HG02678 (cell line): ENCODE results near the gene FAM110A.
"Not testable (repeated sequence)": the region's sequence is repeated elsewhere in the genome, so short reads cannot be mapped to it uniquely, and the experiment has no call there.

Experiments
- ATAC-seq: cut with Tn5 transposase; IDR thresholded peaks from one replicate; pipeline ENCODE4 v1.9.1; 2021; ENCODE audit warnings: mild to moderate bottlenecking, moderate library complexity; ENCODE audit not compliant: unreplicated experiment

Gene FAM110A

GRCh38 chr20:841568-842546, 8.3 kb downstream of the FAM110A start:
- no peak for ATAC-seq

DNA sequence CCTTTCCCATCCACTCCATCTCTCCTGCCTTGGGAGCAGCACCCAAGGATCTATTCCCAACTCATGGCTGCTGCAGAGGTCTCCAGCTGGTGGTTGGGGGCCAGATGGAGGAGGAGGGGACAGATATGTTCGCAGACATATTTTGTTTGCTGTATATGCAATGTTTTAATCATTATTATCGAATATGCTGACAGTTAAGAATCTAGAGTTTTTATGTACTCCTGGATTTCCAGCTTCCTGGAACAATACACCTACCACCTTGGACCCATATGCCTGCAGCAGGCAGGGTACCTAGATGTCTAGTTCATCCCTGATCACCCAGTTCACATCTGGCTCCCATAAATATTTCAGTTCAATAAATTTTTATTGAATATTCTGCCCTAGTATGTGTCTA, 9.0 kb downstream of the FAM110A start:
- no peak for ATAC-seq

DNA sequence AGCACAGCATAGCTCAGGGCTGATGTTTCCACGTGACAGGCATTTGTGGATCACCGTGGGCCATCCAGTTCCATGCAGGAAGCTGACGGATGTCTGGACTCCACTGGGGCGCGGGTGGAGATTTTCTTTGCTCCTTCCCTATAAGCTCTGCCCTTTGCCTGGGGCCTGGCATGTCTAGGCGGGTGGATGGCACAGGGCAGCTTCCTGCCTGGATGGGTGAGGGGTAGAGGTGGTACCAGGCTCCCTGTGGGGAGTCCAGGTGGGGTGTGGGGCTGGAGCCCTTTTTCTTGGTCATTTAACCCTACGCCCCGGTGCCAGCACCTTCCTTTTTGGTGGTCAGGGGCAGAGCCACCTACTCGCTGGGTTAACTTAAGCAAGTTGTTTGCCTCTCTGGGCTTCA, 10.4 kb downstream of the FAM110A start:
- ATAC-seq: no peak

DNA sequence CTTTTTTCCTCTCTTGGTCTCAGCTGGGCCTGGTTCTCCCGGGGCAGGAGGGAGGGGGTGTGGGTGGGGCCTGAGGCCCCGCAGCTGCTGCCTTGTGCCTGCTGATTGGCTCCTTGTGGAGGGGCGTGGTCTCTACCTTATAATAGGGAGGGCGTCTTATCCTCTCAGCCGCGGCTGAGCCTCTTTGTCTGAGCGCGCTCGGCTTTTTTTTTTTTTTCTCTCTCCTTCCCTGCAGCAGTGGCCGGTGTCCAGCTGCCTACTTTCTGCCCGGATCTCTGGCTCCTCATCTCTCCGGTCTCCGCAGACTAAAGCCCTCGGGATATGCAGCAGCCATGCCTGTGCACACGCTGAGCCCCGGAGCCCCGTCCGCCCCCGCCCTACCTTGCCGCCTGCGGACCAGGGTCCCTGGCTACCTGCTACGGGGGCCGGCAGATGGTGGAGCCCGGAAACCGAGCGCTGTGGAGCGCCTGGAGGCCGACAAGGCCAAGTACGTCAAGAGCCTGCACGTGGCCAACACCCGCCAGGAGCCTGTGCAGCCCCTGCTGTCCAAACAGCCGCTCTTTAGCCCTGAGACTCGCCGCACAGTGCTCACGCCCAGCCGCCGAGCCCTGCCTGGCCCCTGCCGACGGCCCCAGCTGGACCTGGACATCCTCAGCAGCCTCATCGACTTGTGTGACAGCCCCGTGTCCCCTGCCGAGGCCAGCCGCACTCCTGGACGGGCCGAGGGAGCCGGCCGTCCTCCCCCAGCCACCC, 11.1 kb downstream of the FAM110A start:
- peak; percentile 95 for ATAC-seq

GRCh38 chr20:845226-845868, 11.8 kb downstream of the FAM110A start:
- no peak for ATAC-seq

DNA sequence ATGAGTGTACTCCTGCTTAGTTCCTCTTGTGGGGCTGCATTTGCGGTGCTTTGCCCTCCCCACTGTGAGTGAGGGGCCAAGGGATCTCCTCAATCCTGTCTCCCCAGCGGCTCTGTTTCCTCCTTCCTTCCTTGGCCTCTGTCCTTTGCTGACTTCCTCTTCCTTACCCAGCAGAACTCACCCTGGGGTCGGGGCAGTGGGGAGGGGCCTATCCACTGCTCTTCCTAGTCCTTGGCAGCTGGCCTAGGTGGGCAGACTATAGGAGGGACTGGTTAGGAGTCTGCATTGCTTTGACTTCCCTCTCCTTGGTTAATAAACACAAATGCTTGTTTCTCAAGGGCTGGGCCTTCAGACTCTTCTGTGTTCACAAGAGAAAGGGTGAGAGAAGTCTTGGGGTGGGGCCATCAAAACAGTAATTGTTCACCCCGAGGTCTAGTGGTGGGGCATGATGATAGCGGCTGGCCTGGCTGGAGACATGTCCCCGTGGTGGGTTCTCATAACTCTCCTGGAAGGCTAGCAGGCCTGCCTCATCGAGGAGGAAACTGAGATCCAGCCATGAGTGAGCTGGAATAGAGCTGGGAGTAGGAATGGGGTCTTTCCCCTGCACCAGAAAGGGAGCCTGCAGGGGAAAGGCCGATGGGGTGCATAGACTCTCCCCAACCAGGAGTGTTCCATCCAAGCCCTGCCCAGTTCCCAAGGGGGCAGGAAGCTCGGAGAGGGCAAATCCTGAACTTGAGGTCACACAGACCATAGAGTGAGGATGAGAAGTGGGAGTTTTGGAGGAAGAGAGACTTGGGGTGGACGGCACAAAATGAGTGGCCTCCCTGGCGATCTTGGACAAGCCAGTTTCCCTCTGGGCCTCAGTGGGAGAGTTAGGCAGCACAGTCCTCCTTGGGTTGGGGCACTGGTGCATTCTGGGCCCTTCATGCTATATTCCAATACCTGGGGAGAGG, 12.7 kb downstream of the FAM110A start:
- ATAC-seq: no peak

DNA sequence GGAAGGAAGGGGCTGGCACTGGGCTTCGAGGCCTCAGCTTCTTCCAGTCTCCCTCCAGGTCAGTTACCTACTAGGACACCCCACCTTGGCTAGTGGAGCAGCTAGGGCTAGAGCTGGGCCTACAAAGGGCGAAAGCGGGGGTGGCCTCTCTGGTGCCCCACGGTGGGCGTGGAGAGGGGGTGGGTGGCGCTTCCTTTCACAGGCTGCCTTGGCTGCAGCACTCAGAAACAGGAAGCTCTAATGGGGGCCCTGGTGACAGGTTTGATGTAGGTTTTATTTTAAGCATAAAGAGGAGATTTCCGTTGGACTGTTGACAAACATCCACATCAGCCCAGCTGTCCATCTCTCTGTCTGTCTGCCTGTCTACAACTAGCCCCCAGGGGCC, 13.4 kb downstream of the FAM110A start:
- ATAC-seq: peak; percentile 35

DNA sequence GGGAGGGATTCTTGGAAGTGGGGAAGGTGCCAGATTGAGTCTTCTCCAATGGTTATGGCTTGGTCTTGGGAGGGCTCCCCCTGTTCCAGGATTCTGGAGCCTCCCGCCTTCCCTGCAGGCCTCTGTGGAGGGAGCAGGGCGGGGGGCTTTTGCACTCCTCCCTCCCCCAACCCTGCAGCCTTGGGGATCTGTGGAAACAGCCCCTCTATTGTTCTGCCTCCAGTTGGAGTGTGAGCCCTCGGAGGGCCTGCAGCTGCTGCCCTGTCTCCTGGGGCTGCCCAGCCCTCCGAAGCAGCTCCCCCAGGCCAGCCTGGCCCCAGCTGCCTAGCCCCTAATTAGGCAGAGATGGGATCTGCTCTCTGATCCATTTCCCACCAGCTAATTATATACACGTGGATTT, 14.7 kb downstream of the FAM110A start:
- ATAC-seq: no peak

- not testable (repeated sequence) for ATAC-seq
Observed at GRCh38 chr20:848731-849130, 15.2 kb downstream of the FAM110A start.

GRCh38 chr20:853406-853996, 20.0 kb downstream of the FAM110A start:
- no peak for ATAC-seq

DNA sequence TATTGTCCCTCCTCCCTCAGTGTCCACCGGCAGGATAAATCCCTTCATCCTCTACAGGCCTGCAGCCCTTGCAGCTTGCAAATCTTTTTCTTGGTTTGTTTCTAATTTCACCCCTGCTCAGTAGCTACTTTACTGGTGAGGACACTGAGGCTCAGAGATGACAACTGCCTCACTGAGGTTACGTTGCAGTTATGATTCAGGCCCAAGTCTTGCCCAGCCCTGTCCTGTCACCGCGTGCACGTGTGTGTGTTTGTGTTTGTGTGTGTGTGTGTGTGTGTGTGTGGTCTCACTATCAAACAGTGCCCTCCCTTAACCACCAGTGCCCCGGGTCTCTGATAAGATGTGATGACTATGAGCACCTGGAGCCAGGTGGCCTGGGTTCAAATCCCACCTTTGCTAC, 21.1 kb downstream of the FAM110A start:
- no peak for ATAC-seq

DNA sequence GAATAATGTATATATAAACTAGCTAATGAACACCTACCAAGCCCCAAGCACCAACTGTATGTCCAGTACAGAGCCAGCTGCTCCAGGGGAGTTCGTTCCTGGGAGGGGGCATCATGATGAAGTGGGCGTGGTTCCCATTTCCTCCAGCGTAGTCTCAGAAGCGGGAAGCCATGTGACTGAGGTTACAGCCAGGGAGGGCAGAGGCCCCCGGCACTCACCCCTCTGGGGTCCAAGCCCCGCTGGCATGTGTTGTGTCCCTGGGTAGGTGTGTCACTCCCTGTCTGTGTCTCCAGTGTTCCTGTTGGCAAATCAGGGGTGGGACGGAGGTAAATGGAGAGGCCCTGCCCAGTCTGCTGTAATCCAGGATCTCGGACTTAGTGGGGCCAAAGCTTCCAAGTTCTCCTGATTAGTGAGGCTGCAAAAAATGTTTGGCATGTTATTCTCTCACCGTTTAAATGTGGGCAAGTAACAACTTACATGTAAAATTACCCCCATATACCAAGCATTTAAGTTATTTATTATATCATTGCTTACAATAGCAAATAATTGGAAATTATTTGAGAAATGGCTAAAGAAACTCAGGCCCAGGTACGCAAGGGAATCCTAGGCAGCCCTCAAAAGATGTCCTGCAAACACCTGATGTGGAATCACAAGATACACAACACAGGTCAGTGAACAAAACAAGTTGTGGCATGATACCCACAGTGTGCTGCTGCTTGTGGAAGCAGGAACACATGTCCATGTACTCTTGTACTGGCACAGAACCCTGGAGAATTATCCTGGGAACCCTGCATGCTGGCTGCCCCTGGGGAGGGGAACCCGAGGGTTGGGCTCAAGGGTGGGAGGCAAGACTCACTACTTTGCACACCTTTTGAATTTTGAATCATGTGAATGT, 22.2 kb downstream of the FAM110A start:
- ATAC-seq: no peak

- no peak for ATAC-seq
Observed at GRCh38 chr20:856361-856775, 22.9 kb downstream of the FAM110A start.

DNA sequence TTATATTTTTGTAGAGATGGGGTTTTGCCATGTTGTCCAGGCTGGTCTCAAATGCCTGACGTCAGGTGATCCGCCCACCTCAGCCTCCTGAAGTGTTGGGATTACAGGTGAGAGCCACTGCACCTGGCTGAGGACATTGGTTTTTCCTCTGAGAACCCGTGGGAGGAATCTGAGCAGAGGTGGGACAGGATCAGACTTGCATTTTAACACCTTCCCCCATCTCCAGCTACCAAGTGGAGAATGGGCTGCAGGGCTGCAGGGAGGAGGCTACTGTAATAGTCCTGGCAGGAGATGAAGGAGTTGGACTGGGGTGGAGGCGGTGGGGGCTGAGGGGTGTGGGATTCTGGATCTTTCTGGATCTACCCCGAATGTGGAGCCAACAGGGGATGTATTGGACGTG, 24.5 kb downstream of the FAM110A start:
- no peak for ATAC-seq

DNA sequence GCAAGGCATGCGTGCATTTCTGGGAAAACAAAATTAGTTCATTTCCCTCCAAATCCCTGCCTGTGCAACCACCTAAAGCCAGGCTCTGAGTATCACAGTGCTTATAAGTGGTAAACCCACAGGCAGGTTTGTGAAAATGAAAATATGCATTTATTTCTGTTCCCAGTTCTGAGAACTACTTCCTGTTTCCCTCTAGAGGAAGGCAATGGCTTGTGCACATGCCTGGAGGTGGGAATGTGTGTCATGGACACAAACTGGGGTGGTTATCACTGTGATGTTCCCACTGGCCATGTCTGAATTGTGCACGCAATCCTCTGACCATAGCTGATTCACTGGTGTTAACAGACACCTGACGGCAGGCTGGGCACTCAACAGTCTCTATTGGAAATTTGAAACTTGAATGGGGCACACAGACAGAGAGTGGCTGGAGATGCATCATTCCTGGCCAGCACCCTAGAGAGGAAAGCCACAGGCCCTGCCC, 26.3 kb downstream of the FAM110A start:
- no peak for ATAC-seq

DNA sequence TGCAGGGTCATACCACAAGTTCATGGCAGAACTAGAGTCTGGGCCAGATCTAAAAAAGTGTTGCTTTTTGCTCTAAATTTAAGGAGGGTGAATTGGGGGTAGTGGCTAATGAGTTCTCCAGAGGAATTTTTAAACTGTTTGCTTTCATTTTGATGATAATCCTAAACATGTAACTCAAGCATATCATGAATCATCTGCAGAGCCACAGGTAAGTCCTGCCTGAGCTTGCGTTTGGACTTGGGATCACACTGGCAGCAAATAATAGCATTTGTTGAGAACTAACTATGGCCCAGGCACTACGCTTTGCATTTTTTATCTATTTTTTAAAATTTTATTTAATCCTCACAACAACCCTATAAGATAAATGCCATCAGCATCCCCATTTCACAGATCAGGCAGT, 27.4 kb downstream of the FAM110A start:
- ATAC-seq: no peak

GRCh38 chr20:865440-865839, 31.9 kb downstream of the FAM110A start:
- ATAC-seq: no peak

GRCh38 chr20:868279-868678, 34.8 kb downstream of the FAM110A start:
- no peak for ATAC-seq

- no peak for ATAC-seq
Observed at GRCh38 chr20:869606-870005, 36.1 kb downstream of the FAM110A start.
